Gastrocnemius medialis (tissue), 4 donors: ENCODE data around the gene KCTD16. TPM values are rescaled to one million over a fixed set of nuclear protein-coding genes. Genes with fewer than 3 reads are reported as not detected.

Experiments
- ATAC-seq, 2 donors: fragments of 150-250 bp; one replicate each; pipeline ENCODE4 v1.9.1; 2016
- DNase-seq, 2 donors: peaks; one replicate each; pipeline ENCODE4 v3.0.0-alpha.2; 2019
- H3K27ac ChIP-seq, 4 donors: fragments of 200-600 bp; sonication (generic); 1 replicate in 1 of 4; 2 replicates in 3 of 4; pipeline ENCODE4 v1.5.1; 2016 to 2018; ENCODE audit warnings: mild to moderate bottlenecking in 2 of 4, moderate library complexity in 1 of 4
- H3K27me3 ChIP-seq, 3 donors: fragments of 200-600 bp; sonication (generic) in 2 of 3; 1 replicate in 1 of 3; 2 replicates in 2 of 3; pipeline versions ENCODE4 v1.5.1 to v1.6.0; 2016 to 2019; ENCODE audit warnings: mild to moderate bottlenecking in 1 of 3, moderate library complexity in 1 of 3
- H3K36me3 ChIP-seq, 2 donors: fragments of 200-600 bp; sonication (generic) in 1 of 2; one replicate each; pipeline ENCODE4 v1.5.1; 2017 to 2018
- H3K4me1 ChIP-seq, 2 donors: fragments of 200-600 bp; sonication (generic) in 1 of 2; one replicate each; pipeline ENCODE4 v1.5.1; 2016 to 2017; ENCODE audit warnings: mild to moderate bottlenecking in 2 of 2
- H3K4me3 ChIP-seq, 4 donors: fragments of 200-600 bp; sonication (generic) in 3 of 4; 1 replicate in 1 of 4; 2 replicates in 3 of 4; pipeline ENCODE4 v1.5.1; 2016 to 2019; ENCODE audit warnings: mild to moderate bottlenecking in 2 of 4
- H3K9me3 ChIP-seq, 3 donors: fragments of 200-600 bp; sonication (generic) in 2 of 3; 1 replicate in 1 of 3; 2 replicates in 2 of 3; pipeline ENCODE4 v1.5.1; 2016 to 2019
- POLR2A ChIP-seq, 2 donors: fragments of 450-650 bp; IDR thresholded peaks; one replicate each; pipeline ENCODE4 v1.6.1; 2017; ENCODE audit warnings: antibody characterized with exemption in 2 of 2, mild to moderate bottlenecking in 2 of 2, moderate library complexity in 2 of 2
- in situ Hi-C, 4 donors: fragments of 200-750 bp; cut with MboI; loops; one replicate each; pipeline versions ENCODE4 v1.15.0 to v1.8.0; 2017; ENCODE audit warnings: low sequenced_read_pairs in 4 of 4
- intact Hi-C: fragments of 100-400 bp; cut with DNase I; formaldehyde crosslinking; loops from one replicate; pipeline ENCODE4 v1.15.1; 2023; ENCODE audit warnings: low total_unique reads
- total RNA-seq, 4 donors: library from RNA; depleted of rRNA; stranded (reverse); fragments of >200 nt; gene quantifications; one replicate each; pipeline versions ENCODE4 v1.1.0 to v1.2.3, GENCODE V29; 2016
- TF ChIP-seq, protein P1 (sequence below), 5 experiments: fragments of 450-650 bp in 3 of 5; fragments of 200-600 bp in 2 of 5; sonication (generic) in 2 of 5; IDR thresholded peaks in 4 of 5; conservative IDR thresholded peaks in 1 of 5; 1 replicate in 4 of 5; 2 replicates in 1 of 5; pipeline ENCODE4 v1.5.1; 2016 to 2019; ENCODE audit warnings: antibody characterized with exemption in 5 of 5, mild to moderate bottlenecking in 3 of 5, moderate library complexity in 3 of 5

KCTD16 gene
- total RNA-seq, 4 donors from 2014 or later, result 0.02 TPM; not detected in 3

DNA sequence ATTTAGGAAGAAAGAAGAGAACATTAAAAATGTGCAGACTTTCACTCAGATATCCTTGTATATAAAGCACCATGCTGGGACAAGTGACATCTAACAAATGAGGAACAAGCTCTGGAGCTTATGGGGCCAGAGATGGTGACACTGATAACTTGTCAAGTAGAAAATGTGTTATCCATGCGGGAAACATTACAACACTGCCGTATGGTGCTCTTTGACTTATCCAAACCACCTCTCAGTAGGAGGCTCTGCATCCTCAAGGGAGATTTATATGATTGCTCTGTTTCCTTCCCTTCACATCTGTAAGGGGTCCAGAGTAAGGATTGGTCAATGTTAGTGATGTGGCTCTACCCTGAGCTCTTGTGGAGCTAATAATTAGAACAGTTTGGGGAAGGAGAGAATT is 23.5 kb downstream of the KCTD16 start:
- intact Hi-C loops, result no loop called here

DNA sequence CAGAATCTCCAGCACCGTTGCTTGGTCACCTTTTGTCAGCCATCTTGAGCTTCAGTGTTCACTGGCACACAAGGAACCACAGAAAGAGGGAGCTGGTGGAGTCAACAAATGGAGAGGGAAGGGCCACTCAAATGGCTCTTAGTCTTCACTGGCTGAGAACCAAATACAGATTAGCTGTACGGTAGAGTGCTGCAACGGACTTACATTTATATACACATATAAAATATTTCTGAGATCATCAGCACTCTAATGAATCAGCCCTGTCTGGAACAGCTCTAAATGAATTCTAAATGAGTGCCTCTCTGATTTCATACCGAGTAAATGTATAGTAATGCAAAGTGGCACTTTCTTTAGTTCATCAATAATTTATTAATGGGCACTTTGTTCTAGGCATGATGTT is 24.8 kb downstream of the KCTD16 start:
- no peaks in the 10 kb centered on the region for H3K36me3 ChIP-seq
- no peak overlapping the region for H3K27ac ChIP-seq
- H3K9me3 ChIP-seq, result no peaks in the 10 kb centered on the region
- H3K4me1 ChIP-seq, result no peaks in the 10 kb centered on the region
- no peak for DNase-seq
- in situ Hi-C loops (loop anchor here in 2 of 4 donors (25.0 kb wide), 1 partner anchor 1642 kb away; the partner anchor contains the start of gene PRELID2 (in 2 of the 2)), intact Hi-C loops (no loop called here)
- TF ChIP-seq POLR2A (IDR thresholded peaks at IDR 0.05), result no peak
- TF ChIP-seq, protein P1, sequence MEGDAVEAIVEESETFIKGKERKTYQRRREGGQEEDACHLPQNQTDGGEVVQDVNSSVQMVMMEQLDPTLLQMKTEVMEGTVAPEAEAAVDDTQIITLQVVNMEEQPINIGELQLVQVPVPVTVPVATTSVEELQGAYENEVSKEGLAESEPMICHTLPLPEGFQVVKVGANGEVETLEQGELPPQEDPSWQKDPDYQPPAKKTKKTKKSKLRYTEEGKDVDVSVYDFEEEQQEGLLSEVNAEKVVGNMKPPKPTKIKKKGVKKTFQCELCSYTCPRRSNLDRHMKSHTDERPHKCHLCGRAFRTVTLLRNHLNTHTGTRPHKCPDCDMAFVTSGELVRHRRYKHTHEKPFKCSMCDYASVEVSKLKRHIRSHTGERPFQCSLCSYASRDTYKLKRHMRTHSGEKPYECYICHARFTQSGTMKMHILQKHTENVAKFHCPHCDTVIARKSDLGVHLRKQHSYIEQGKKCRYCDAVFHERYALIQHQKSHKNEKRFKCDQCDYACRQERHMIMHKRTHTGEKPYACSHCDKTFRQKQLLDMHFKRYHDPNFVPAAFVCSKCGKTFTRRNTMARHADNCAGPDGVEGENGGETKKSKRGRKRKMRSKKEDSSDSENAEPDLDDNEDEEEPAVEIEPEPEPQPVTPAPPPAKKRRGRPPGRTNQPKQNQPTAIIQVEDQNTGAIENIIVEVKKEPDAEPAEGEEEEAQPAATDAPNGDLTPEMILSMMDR (IDR thresholded peaks at IDR 0.05 in 4 of 5, conservative IDR thresholded peaks at IDR 0.05 in 1 of 5), result no peak
- no peak for ATAC-seq
- H3K4me3 ChIP-seq, result no peak overlapping the region
- no peaks in the 10 kb centered on the region for H3K27me3 ChIP-seq

More for the DNA sequence above, 23.5 kb downstream of the KCTD16 start:
- H3K4me3 ChIP-seq, result no peak overlapping the region
- H3K4me1 ChIP-seq, result no peaks in the 10 kb centered on the region
- in situ Hi-C loops, result loop anchor here in 2 of 4 donors (25.0 kb wide), 1 partner anchor 1643 kb away; the partner anchor contains the start of gene PRELID2 (in 2 of the 2)
- no peak for TF ChIP-seq POLR2A (IDR thresholded peaks at IDR 0.05)
- TF ChIP-seq, protein P1 (IDR thresholded peaks at IDR 0.05 in 4 of 5, conservative IDR thresholded peaks at IDR 0.05 in 1 of 5), result no peak
- ATAC-seq, result no peak
- H3K36me3 ChIP-seq, result no peaks in the 10 kb centered on the region
- H3K27ac ChIP-seq, result no peak overlapping the region
- DNase-seq, result no peak
- H3K27me3 ChIP-seq, result no peaks in the 10 kb centered on the region
- H3K9me3 ChIP-seq, result no peaks in the 10 kb centered on the region

DNA sequence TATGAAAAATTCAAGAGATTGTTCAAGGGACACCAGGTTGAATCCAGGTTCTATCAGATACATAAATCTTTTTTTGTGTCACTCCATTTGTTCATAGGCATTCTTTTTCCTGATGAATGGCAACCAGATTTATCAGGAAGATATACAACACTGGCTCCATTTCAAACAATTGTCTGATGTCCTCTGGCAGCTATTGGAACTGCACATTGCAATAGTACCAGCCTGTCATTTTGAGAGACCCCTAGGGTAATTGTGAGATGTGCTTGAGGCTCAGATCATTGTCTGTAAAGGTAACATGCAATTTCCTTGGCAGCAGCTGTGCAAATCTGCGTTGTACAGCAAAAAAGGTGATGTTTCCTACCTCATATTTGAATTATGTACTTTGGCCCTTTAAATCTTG is 25.9 kb downstream of the KCTD16 start:
- in situ Hi-C loops (loop anchor here in 2 of 4 donors (25.0 kb wide), 1 partner anchor 1641 kb away; the partner anchor contains the start of gene PRELID2 (in 2 of the 2)), intact Hi-C loops (no loop called here)
- Histone ChIP-seq H3K27ac (no peak overlapping the region), H3K9me3 (no peaks in the 10 kb centered on the region), H3K27me3 (no peaks in the 10 kb centered on the region), H3K4me1 (no peaks in the 10 kb centered on the region), H3K36me3 (no peaks in the 10 kb centered on the region), H3K4me3 (no peak overlapping the region)
- TF ChIP-seq, protein P1 (IDR thresholded peaks at IDR 0.05 in 4 of 5, conservative IDR thresholded peaks at IDR 0.05 in 1 of 5), result no peak
- TF ChIP-seq POLR2A (IDR thresholded peaks at IDR 0.05), result no peak
- no peak for ATAC-seq
- no peak for DNase-seq

DNA sequence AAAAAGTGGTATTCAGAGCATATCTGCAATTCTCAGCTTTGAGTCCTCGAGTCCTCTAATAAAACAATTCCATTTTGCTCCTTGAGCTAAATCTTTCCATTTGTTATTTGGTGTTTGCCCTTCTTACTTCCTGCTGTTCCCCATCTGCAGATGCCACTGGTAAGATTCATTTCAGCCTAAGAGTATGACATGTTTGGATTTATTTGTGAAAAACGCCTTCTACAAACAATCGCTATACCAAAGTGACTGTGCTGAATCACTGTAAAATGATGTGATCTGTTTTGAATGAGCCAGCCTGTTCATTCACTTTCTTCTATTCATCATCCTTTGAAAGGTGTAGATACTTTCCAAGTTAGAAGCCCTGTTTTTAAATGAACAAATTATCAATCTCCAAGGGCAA is 27.7 kb downstream of the KCTD16 start:
- H3K9me3 ChIP-seq, result no peaks in the 10 kb centered on the region
- no peak overlapping the region for H3K27ac ChIP-seq
- H3K27me3 ChIP-seq, result no peaks in the 10 kb centered on the region
- intact Hi-C loops, result no loop called here
- H3K4me3 ChIP-seq, result no peak overlapping the region
- in situ Hi-C loops, result loop anchor here in 2 of 4 donors (25.0 kb wide), 1 partner anchor 1639 kb away; the partner anchor contains the start of gene PRELID2 (in 2 of the 2)
- H3K36me3 ChIP-seq, result no peaks in the 10 kb centered on the region
- ATAC-seq (no peak), DNase-seq (no peak)
- no peak for TF ChIP-seq POLR2A (IDR thresholded peaks at IDR 0.05)
- TF ChIP-seq, protein P1 (IDR thresholded peaks at IDR 0.05 in 4 of 5, conservative IDR thresholded peaks at IDR 0.05 in 1 of 5), result no peak
- H3K4me1 ChIP-seq, result peaks cover 0 to 7% of the 10 kb centered on the region in 2 donors
